ENCODE results near the gene MAST4.

- TF ChIP-seq EZH2phosphoT487 (IDR thresholded peaks at IDR 0.05) (no peak), CTCF (IDR thresholded peaks at IDR 0.05) (no peak)
Measured at GRCh38 chr5:66567474-66567873, 28.7 kb upstream of the MAST4 start.

All from neural progenitor cell (in vitro differentiated cells).